GM23338 (cell line): ENCODE results near the gene STK39. TPM values are rescaled to one million over a fixed set of nuclear protein-coding genes. Genes with fewer than 3 reads are reported as not detected.

Experiments used
- ATAC-seq: fragments of 200-7000 bp; cut with Tn5 transposase; 3 replicates; pipeline ENCODE4 v1.9.1; 2020
- DNase-seq: peaks from one replicate; pipeline ENCODE4 v3.0.0-alpha.2; 2015; ENCODE audit warnings: low spot score
- H2AFZ ChIP-seq: fragments of 200-600 bp; sonication (generic); 2 replicates; pipeline ENCODE4 v1.8.0; 2016; ENCODE audit warnings: antibody characterized with exemption, mild to moderate bottlenecking, moderate library complexity
- H3F3A ChIP-seq: fragments of 200-600 bp; sonication (generic); replicated peaks from 2 replicates; pipeline ENCODE4 v1.8.0; 2017; ENCODE audit warnings: antibody characterized with exemption, mixed run types, low read depth
- H3K27ac ChIP-seq: fragments of 200-600 bp; sonication (generic); 2 replicates; pipeline ENCODE4 v1.6.1; 2016; ENCODE audit warnings: low read depth
- H3K27me3 ChIP-seq: fragments of 200-600 bp; sonication (generic); 2 replicates; pipeline ENCODE4 v1.8.0; 2016; ENCODE audit warnings: mild to moderate bottlenecking, mixed run types, moderate library complexity; ENCODE audit not compliant: insufficient read depth
- H3K36me3 ChIP-seq: fragments of 200-600 bp; sonication (generic); 2 replicates; pipeline ENCODE4 v1.8.0; 2016; ENCODE audit warnings: mild to moderate bottlenecking; ENCODE audit not compliant: insufficient read depth
- H3K4me1 ChIP-seq: fragments of 200-600 bp; sonication (generic); 2 replicates; pipeline ENCODE4 v1.8.0; 2016; ENCODE audit warnings: mild to moderate bottlenecking, moderate library complexity; ENCODE audit not compliant: insufficient read depth
- H3K4me2 ChIP-seq: fragments of 200-600 bp; sonication (generic); 2 replicates; pipeline ENCODE4 v1.7.1; 2017; ENCODE audit warnings: mixed run types
- H3K4me3 ChIP-seq: fragments of 200-600 bp; sonication (generic); 2 replicates; pipeline ENCODE4 v1.6.1; 2016; ENCODE audit warnings: mixed run types
- H3K79me2 ChIP-seq: fragments of 200-600 bp; sonication (generic); replicated peaks from 2 replicates; pipeline ENCODE4 v1.8.0; 2017; ENCODE audit warnings: mild to moderate bottlenecking; ENCODE audit not compliant: insufficient read depth
- H3K9me2 ChIP-seq: fragments of 200-600 bp; sonication (generic); 2 replicates; pipeline ENCODE4 v1.8.0; 2017; ENCODE audit not compliant: insufficient read depth
- H4K20me1 ChIP-seq: fragments of 200-600 bp; sonication (generic); replicated peaks from 2 replicates; pipeline ENCODE4 v1.8.0; 2017; ENCODE audit warnings: mild to moderate bottlenecking; ENCODE audit not compliant: insufficient read depth
- H3K27ac Mint-ChIP-seq: 2 replicates; pipeline ENCODE4 v1.8.0; 2020; ENCODE audit warnings: inconsistent platforms, mild to moderate bottlenecking, moderate library complexity, mixed read lengths
- H3K27me3 Mint-ChIP-seq: 3 replicates; pipeline ENCODE4 v1.8.0; 2022; ENCODE audit warnings: low read depth, mild to moderate bottlenecking, moderate library complexity, mixed read lengths, inconsistent platforms; ENCODE audit not compliant: insufficient read depth, poor library complexity
- H3K36me3 Mint-ChIP-seq: 3 replicates; pipeline ENCODE4 v1.8.0; 2021; ENCODE audit warnings: low read depth, mild to moderate bottlenecking, inconsistent platforms, moderate library complexity, mixed read lengths
- H3K4me1 Mint-ChIP-seq: 3 replicates; pipeline ENCODE4 v1.8.0; 2020; ENCODE audit warnings: mild to moderate bottlenecking, inconsistent platforms, mixed read lengths
- H3K4me3 Mint-ChIP-seq: 3 replicates; pipeline ENCODE4 v1.8.0; 2021; ENCODE audit warnings: moderate library complexity, mild to moderate bottlenecking, inconsistent platforms, mixed read lengths
- H3K9me3 Mint-ChIP-seq: 3 replicates; pipeline ENCODE4 v1.8.0; 2020; ENCODE audit warnings: moderate library complexity, mild to moderate bottlenecking, inconsistent platforms, mixed read lengths
- CREB1 ChIP-seq: fragments of 250-450 bp; sonication (Bioruptor Pico); IDR thresholded peaks from 2 replicates; pipeline ENCODE4 v1.5.0; 2020; ENCODE audit warnings: low read depth, mild to moderate bottlenecking, moderate library complexity
- CTCF ChIP-seq, 2 experiments: fragments of 200-600 bp in 1 of 2; sonication (generic) in 1 of 2; conservative IDR thresholded peaks; 2 replicates each; pipeline versions ENCODE4 v1.5.1 to v1.6.1; 2016 to 2017; ENCODE audit warnings: antibody characterized with exemption in 2 of 2, low read depth in 2 of 2, mild to moderate bottlenecking in 2 of 2, moderate library complexity in 1 of 2
- ETS1 ChIP-seq: IDR thresholded peaks from 2 replicates; pipeline ENCODE4 v1.6.1; 2016; ENCODE audit warnings: antibody characterized with exemption
- EZH2 ChIP-seq: fragments of 200-600 bp; sonication (generic); IDR thresholded peaks from one replicate; pipeline ENCODE4 v1.8.0; 2017; ENCODE audit warnings: antibody characterized with exemption, mild to moderate bottlenecking, low read depth; ENCODE audit not compliant: unreplicated experiment
- EZH2phosphoT487 ChIP-seq: fragments of 200-600 bp; sonication (generic); IDR thresholded peaks from one replicate; pipeline ENCODE4 v1.8.1; 2018; ENCODE audit warnings: antibody characterized with exemption; ENCODE audit not compliant: unreplicated experiment
- JUNB ChIP-seq: IDR thresholded peaks from one replicate; pipeline ENCODE4 v1.6.1; 2016; ENCODE audit warnings: antibody characterized with exemption; ENCODE audit not compliant: unreplicated experiment
- NANOG ChIP-seq: IDR thresholded peaks from 2 replicates; pipeline ENCODE4 v1.6.1; 2016; ENCODE audit warnings: antibody characterized with exemption, borderline replicate concordance
- POLR2AphosphoS5 ChIP-seq: IDR thresholded peaks from 2 replicates; pipeline ENCODE4 v1.6.1; 2016; ENCODE audit warnings: antibody characterized with exemption, low read depth
- REST ChIP-seq: IDR thresholded peaks from one replicate; pipeline ENCODE4 v1.6.1; 2018; ENCODE audit warnings: antibody characterized with exemption; ENCODE audit not compliant: unreplicated experiment
- STAT1 ChIP-seq: IDR thresholded peaks from one replicate; pipeline ENCODE4 v1.6.1; 2016; ENCODE audit warnings: antibody characterized with exemption; ENCODE audit not compliant: unreplicated experiment
- ZNF114 ChIP-seq: fragments of 250-450 bp; sonication (Bioruptor Pico); IDR thresholded peaks from 2 replicates; pipeline ENCODE4 v1.5.0; 2020; ENCODE audit warnings: mild to moderate bottlenecking, moderate library complexity
- ZNF331 ChIP-seq: fragments of 250-450 bp; sonication (Bioruptor Pico); IDR thresholded peaks from 2 replicates; pipeline ENCODE4 v1.5.0; 2020; ENCODE audit warnings: low read depth, mild to moderate bottlenecking, moderate library complexity
- polyA plus RNA-seq: library from polyadenylated mRNA; unstranded; fragments of >200 nt; fragmentation: Nextera tagmentation; extraction: Ambion mirVana; gene quantifications from 2 replicates; pipeline ENCODE4 v1.2.1, GENCODE V29; 2016
- total RNA-seq: library from RNA; depleted of rRNA; stranded (reverse); fragments of >200 nt; shearing (Covaris generic); gene quantifications from 2 replicates; pipeline ENCODE4 v1.2.3, GENCODE V29; 2014

The STK39 gene
- total and polyA plus RNA-seq, 2 experiments from 2014 or later, result 9.5 to 16.9 TPM

DNA sequence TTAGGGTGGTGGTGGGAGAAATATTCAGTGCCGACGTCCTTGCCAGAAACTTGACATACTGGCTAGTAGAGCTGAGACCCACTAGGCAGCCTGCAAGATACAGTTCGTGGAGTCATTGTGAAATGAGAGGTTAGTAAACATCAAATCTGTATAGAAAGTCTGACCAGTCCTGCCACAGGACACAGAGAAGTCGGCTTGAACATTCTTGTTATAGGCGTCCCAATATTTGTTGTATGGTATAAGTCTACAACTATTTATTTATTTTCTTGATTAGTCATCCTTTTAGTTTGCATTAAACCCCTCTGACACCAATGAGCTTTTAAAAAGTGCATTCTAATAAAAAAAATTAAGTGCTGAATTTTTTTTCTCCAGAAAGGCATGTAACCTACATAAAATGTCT is 265.4 kb downstream of the STK39 start (continued):
- TF ChIP-seq NANOG (no peak), POLR2AphosphoS5 (no peak), JUNB (no peak), CREB1 (CRISPR knock-in tag) (no peak), CTCF (conservative IDR thresholded peaks at IDR 0.05; ENCODE audit: low read depth in 2 of 2) (no peak), ZNF114 (no peak), ZNF331 (CRISPR knock-in tag) (no peak)

DNA sequence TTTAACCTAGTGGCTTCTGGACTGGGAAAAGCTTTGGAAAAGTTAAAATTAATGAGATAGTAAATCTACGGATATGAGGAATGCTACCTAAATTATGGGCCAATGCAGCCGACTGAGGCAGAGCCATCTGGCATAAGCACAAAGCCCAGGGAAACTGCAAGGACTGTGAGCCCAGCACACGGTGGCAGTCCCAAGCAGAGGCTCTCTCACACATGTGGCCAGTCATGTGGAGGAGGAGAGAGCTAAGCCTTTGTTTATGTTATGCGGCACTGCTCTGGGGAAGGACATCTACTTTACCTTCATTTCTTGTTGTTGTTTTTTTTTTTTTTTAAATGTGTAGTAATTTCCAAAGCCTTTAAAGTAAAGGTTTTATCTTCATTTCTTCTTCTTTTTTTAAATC is 267.0 kb downstream of the STK39 start:
- no peaks in the 10 kb centered on the region for H3K27me3 ChIP-seq
- no peak overlapping the region for H2AFZ ChIP-seq
- ATAC-seq, result peak; percentile 86
- no peaks in the 10 kb centered on the region; the same call in 1 of the 2 replicates for H3K36me3 ChIP-seq
- no peaks in the 10 kb centered on the region for H3K4me1 ChIP-seq
- no peak overlapping the region for H3K4me3 Mint-ChIP-seq
- H3K9me3 Mint-ChIP-seq, result peaks cover 4% of the 10 kb centered on the region; the same call in 1 of the 3 replicates
- peaks cover 9% of the 10 kb centered on the region; the same call in 1 of the 3 replicates for H3K36me3 Mint-ChIP-seq
- peaks cover 13% of the 10 kb centered on the region for H3K4me1 Mint-ChIP-seq
- H3K4me2 ChIP-seq, result no peak overlapping the region
- no peaks in the 10 kb centered on the region for H3K79me2 ChIP-seq
- no peaks in the 10 kb centered on the region for H3K27me3 Mint-ChIP-seq
- no peaks in the 10 kb centered on the region for H3F3A ChIP-seq
- H3K27ac ChIP-seq, result no peak overlapping the region
- H4K20me1 ChIP-seq, result no peaks in the 10 kb centered on the region
- peak overlapping the region; percentile 36; the same call in 1 of the 2 replicates for H3K27ac Mint-ChIP-seq
- no peaks in the 10 kb centered on the region for H3K9me2 ChIP-seq
- no peak for DNase-seq
- TF ChIP-seq JUNB (no peak), ETS1 (no peak), ZNF114 (no peak), EZH2 (no peak), REST (no peak), ZNF331 (CRISPR knock-in tag) (no peak), CREB1 (CRISPR knock-in tag) (no peak), STAT1 (no peak), POLR2AphosphoS5 (no peak), EZH2phosphoT487 (no peak)
- H3K4me3 ChIP-seq, result no peak overlapping the region
